SKM-1 (cell line): Measurements from ENCODE around the gene CNOT11.
"Not testable (repeated sequence)": the region's sequence is repeated elsewhere in the genome, so short reads cannot be mapped to it uniquely, and the experiment has no call there.

ENCODE experiments used
- DNase-seq: peaks from one replicate; lab custom pipeline; 2025; ENCODE audit not compliant: unreplicated experiment; lab: John Stamatoyannopoulos, UW

Gene CNOT11

GRCh38 chr2:101244899-101245298 is 7.8 kb upstream of the CNOT11 start:
- not testable (repeated sequence) for DNase-seq

GRCh38 chr2:101245468-101245867 is 7.2 kb upstream of the CNOT11 start:
- DNase-seq, result not testable (repeated sequence)

GRCh38 chr2:101248756-101249155 is 3.9 kb upstream of the CNOT11 start:
- not testable (repeated sequence) for DNase-seq

- DNase-seq, result no peak
These were observed 2.9 kb upstream of the CNOT11 start for GRCh38 chr2:101249826-101250225.

- not testable (repeated sequence) for DNase-seq
These were observed 1.4 kb upstream of the CNOT11 start for GRCh38 chr2:101251246-101251781.

- no peak for DNase-seq
These were observed 760 bp upstream of the CNOT11 start for GRCh38 chr2:101251844-101252407.

GRCh38 chr2:101253013-101253702 is 472 bp downstream of the CNOT11 start:
- DNase-seq, result peak; percentile 23

GRCh38 chr2:101253703-101254450 is 1.2 kb downstream of the CNOT11 start:
- DNase-seq, result no peak

GRCh38 chr2:101255501-101255900 is 2.8 kb downstream of the CNOT11 start:
- DNase-seq, result no peak

GRCh38 chr2:101256316-101256715 is 3.6 kb downstream of the CNOT11 start:
- no peak for DNase-seq

GRCh38 chr2:101258804-101259203 is 6.1 kb downstream of the CNOT11 start:
- DNase-seq, result no peak

- no peak for DNase-seq
These were observed 9.5 kb downstream of the CNOT11 start for GRCh38 chr2:101262142-101262541.

- DNase-seq, result no peak
These were observed 10.7 kb downstream of the CNOT11 start for GRCh38 chr2:101263377-101263800.

- no peak for DNase-seq
These were observed 11.8 kb downstream of the CNOT11 start for GRCh38 chr2:101264360-101264939.

- DNase-seq, result no peak
These were observed 13.3 kb downstream of the CNOT11 start for GRCh38 chr2:101265893-101266499.

- no peak for DNase-seq
These were observed 15.3 kb downstream of the CNOT11 start for GRCh38 chr2:101267671-101268656.

GRCh38 chr2:101270700-101271259 is 18.1 kb downstream of the CNOT11 start:
- no peak for DNase-seq

GRCh38 chr2:101272045-101272784 is 19.5 kb downstream of the CNOT11 start:
- DNase-seq, result no peak

GRCh38 chr2:101273056-101273455 is 20.4 kb downstream of the CNOT11 start:
- no peak for DNase-seq
